Measurements from ENCODE around the gene SLC27A1.

SLC27A1 gene

DNA sequence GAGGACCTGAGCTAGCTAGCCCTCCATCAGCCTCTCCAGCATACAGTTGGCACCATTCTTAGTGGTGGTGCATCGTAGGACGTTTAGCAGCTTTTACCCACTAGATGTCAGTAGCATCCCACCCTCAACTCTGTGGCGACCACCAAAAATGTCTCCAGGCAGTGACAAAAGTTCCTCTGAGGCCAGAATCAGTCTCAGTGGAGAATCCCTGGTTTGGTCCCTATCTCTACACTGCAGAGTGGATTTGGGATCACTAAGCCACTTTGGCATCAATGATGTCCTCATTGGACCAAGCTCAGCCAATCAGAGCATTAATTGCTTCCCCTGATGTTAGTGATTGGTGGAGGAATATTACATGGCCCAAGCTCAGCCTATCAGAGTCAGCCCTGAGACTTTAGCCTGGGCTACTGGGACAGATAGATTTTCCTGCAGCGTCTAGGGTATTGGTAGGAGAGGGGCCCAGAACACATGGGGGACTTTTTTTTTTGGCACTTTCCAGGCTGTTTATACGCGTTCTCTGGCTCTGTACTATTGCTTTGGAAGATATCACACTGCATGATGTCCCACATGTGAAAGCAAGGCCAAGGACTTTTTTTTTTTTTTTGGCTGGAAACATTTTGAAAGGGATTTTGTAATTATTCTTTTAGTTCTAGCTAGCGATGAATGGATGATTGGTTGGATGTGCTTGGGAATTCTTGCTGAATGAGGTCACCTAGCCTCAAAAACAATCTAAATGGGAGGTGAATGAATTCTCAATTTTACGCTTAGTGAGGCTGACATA is 28.9 kb upstream of the SLC27A1 start (continued):
- TF ChIP-seq, protein P1, sequence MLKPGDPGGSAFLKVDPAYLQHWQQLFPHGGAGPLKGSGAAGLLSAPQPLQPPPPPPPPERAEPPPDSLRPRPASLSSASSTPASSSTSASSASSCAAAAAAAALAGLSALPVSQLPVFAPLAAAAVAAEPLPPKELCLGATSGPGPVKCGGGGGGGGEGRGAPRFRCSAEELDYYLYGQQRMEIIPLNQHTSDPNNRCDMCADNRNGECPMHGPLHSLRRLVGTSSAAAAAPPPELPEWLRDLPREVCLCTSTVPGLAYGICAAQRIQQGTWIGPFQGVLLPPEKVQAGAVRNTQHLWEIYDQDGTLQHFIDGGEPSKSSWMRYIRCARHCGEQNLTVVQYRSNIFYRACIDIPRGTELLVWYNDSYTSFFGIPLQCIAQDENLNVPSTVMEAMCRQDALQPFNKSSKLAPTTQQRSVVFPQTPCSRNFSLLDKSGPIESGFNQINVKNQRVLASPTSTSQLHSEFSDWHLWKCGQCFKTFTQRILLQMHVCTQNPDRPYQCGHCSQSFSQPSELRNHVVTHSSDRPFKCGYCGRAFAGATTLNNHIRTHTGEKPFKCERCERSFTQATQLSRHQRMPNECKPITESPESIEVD (tag by site-specific recombination; IDR thresholded peaks at IDR 0.05), result no peak
- TF ChIP-seq ZBTB20 (tag by site-specific recombination; IDR thresholded peaks at IDR 0.05) (no peak), ZNF157 (tag by site-specific recombination; IDR thresholded peaks at IDR 0.05) (no peak), ZNF121 (tag by site-specific recombination; IDR thresholded peaks at IDR 0.05) (no peak), ZNF521 (tag by site-specific recombination; IDR thresholded peaks at IDR 0.05) (no peak), SCRT1 (tag by site-specific recombination; IDR thresholded peaks at IDR 0.05; ENCODE audit: borderline replicate concordance) (no peak), SCRT2 (tag by site-specific recombination; IDR thresholded peaks at IDR 0.05) (no peak), PRDM1 (tag by site-specific recombination; IDR thresholded peaks at IDR 0.05) (peak; percentile 25; the same call in 1 of the 2 replicates), ZNF146 (tag by site-specific recombination; IDR thresholded peaks at IDR 0.05) (peak; percentile 30; the same call in 1 of the 2 replicates), ZNF600 (tag by site-specific recombination; IDR thresholded peaks at IDR 0.05) (no peak), ZNF558 (tag by site-specific recombination; IDR thresholded peaks at IDR 0.05) (no peak), ZSCAN16 (tag by site-specific recombination; IDR thresholded peaks at IDR 0.05) (no peak), HOXD13 (CRISPR knock-in tag; IDR thresholded peaks at IDR 0.05; ENCODE audit: borderline replicate concordance) (no peak), REPIN1 (tag by site-specific recombination; IDR thresholded peaks at IDR 0.05; ENCODE audit: low read depth) (no peak), KLF10 (tag by site-specific recombination; IDR thresholded peaks at IDR 0.05) (no peak), ZNF366 (tag by site-specific recombination; conservative IDR thresholded peaks at IDR 0.05) (peak; percentile 33; the same call in 1 of the 2 replicates), ZNF585B (tag by site-specific recombination; IDR thresholded peaks at IDR 0.05) (no peak), GLI2 (tag by site-specific recombination; IDR thresholded peaks at IDR 0.05; ENCODE audit: borderline replicate concordance, low read depth) (no peak), ZNF747 (tag by site-specific recombination; IDR thresholded peaks at IDR 0.05) (no peak), ZSCAN30 (tag by site-specific recombination; IDR thresholded peaks at IDR 0.05) (no peak)
- TF ChIP-seq, protein P2, sequence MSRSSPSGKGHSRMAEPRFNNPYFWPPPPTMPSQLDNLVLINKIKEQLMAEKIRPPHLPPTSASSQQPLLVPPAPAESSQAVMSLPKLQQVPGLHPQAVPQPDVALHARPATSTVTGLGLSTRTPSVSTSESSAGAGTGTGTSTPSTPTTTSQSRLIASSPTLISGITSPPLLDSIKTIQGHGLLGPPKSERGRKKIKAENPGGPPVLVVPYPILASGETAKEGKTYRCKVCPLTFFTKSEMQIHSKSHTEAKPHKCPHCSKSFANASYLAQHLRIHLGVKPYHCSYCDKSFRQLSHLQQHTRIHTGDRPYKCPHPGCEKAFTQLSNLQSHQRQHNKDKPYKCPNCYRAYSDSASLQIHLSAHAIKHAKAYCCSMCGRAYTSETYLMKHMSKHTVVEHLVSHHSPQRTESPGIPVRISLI (tag by site-specific recombination; IDR thresholded peaks at IDR 0.05), result peak; percentile 37; the same call in 1 of the 2 replicates
- TF ChIP-seq, protein P3, sequence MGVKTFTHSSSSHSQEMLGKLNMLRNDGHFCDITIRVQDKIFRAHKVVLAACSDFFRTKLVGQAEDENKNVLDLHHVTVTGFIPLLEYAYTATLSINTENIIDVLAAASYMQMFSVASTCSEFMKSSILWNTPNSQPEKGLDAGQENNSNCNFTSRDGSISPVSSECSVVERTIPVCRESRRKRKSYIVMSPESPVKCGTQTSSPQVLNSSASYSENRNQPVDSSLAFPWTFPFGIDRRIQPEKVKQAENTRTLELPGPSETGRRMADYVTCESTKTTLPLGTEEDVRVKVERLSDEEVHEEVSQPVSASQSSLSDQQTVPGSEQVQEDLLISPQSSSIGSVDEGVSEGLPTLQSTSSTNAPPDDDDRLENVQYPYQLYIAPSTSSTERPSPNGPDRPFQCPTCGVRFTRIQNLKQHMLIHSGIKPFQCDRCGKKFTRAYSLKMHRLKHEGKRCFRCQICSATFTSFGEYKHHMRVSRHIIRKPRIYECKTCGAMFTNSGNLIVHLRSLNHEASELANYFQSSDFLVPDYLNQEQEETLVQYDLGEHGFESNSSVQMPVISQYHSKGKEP (tag by site-specific recombination; IDR thresholded peaks at IDR 0.05), result no peak
- TF ChIP-seq, protein P4, sequence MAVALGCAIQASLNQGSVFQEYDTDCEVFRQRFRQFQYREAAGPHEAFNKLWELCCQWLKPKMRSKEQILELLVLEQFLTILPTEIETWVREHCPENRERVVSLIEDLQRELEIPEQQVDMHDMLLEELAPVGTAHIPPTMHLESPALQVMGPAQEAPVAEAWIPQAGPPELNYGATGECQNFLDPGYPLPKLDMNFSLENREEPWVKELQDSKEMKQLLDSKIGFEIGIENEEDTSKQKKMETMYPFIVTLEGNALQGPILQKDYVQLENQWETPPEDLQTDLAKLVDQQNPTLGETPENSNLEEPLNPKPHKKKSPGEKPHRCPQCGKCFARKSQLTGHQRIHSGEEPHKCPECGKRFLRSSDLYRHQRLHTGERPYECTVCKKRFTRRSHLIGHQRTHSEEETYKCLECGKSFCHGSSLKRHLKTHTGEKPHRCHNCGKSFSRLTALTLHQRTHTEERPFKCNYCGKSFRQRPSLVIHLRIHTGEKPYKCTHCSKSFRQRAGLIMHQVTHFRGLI (tag by site-specific recombination; IDR thresholded peaks at IDR 0.05), result no peak
- TF ChIP-seq, protein P5, sequence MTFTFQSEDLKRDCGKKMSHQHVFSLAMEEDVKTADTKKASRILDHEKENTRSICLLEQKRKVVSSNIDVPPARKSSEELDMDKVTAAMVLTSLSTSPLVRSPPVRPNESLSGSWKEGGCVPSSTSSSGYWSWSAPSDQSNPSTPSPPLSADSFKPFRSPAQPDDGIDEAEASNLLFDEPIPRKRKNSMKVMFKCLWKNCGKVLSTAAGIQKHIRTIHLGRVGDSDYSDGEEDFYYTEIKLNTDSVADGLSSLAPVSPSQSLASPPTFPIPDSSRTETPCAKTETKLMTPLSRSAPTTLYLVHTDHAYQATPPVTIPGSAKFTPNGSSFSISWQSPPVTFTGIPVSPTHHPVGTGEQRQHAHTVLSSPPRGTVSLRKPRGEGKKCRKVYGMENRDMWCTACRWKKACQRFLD (tag by site-specific recombination; IDR thresholded peaks at IDR 0.05), result no peak
- TF ChIP-seq, protein P6, sequence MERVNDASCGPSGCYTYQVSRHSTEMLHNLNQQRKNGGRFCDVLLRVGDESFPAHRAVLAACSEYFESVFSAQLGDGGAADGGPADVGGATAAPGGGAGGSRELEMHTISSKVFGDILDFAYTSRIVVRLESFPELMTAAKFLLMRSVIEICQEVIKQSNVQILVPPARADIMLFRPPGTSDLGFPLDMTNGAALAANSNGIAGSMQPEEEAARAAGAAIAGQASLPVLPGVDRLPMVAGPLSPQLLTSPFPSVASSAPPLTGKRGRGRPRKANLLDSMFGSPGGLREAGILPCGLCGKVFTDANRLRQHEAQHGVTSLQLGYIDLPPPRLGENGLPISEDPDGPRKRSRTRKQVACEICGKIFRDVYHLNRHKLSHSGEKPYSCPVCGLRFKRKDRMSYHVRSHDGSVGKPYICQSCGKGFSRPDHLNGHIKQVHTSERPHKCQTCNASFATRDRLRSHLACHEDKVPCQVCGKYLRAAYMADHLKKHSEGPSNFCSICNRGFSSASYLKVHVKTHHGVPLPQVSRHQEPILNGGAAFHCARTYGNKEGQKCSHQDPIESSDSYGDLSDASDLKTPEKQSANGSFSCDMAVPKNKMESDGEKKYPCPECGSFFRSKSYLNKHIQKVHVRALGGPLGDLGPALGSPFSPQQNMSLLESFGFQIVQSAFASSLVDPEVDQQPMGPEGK (tag by site-specific recombination; IDR thresholded peaks at IDR 0.05), result no peak
- TF ChIP-seq, protein P7, sequence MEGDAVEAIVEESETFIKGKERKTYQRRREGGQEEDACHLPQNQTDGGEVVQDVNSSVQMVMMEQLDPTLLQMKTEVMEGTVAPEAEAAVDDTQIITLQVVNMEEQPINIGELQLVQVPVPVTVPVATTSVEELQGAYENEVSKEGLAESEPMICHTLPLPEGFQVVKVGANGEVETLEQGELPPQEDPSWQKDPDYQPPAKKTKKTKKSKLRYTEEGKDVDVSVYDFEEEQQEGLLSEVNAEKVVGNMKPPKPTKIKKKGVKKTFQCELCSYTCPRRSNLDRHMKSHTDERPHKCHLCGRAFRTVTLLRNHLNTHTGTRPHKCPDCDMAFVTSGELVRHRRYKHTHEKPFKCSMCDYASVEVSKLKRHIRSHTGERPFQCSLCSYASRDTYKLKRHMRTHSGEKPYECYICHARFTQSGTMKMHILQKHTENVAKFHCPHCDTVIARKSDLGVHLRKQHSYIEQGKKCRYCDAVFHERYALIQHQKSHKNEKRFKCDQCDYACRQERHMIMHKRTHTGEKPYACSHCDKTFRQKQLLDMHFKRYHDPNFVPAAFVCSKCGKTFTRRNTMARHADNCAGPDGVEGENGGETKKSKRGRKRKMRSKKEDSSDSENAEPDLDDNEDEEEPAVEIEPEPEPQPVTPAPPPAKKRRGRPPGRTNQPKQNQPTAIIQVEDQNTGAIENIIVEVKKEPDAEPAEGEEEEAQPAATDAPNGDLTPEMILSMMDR (tag by site-specific recombination; IDR thresholded peaks at IDR 0.05), result peak; percentile 83
